Prostate gland (tissue), 2 donors: ENCODE results near the gene PRKAA2. TPM values are rescaled to one million over a fixed set of nuclear protein-coding genes. Genes with fewer than 3 reads are reported as not detected.
"Not testable (repeated sequence)": the region's sequence is repeated elsewhere in the genome, so short reads cannot be mapped to it uniquely, and the experiment has no call there.

Experiments
- DNase-seq: peaks from one replicate; pipeline ENCODE4 v3.0.0-alpha.2; 2019; ENCODE audit warnings: low spot score
- H3K27ac ChIP-seq, 2 donors: fragments of 200-600 bp; sonication (generic); 2 replicates each; pipeline ENCODE4 v1.5.1; 2017 to 2019
- H3K27me3 ChIP-seq: fragments of 200-600 bp; sonication (generic); replicated peaks from 2 replicates; pipeline ENCODE4 v1.5.1; 2019; ENCODE audit not compliant: insufficient read depth
- H3K36me3 ChIP-seq, 2 donors: fragments of 200-600 bp; sonication (generic); 1 replicate in 1 of 2; 2 replicates in 1 of 2; pipeline versions ENCODE4 v1.5.1 to v1.8.1; 2017 to 2019
- H3K4me1 ChIP-seq: fragments of 200-600 bp; sonication (generic); replicated peaks from 2 replicates; pipeline ENCODE4 v1.5.1; 2019
- H3K4me3 ChIP-seq, 2 donors: fragments of 200-600 bp; sonication (generic); 2 replicates each; pipeline ENCODE4 v1.5.1; 2017 to 2019
- H3K9me3 ChIP-seq: fragments of 200-600 bp; sonication (generic); 2 replicates; pipeline ENCODE4 v1.5.1; 2017
- CTCF ChIP-seq, 4 experiments: fragments of 200-600 bp in 2 of 4; fragments of 450-650 bp in 2 of 4; sonication (generic) in 2 of 4; IDR thresholded peaks; 1 replicate in 3 of 4; 2 replicates in 1 of 4; pipeline ENCODE4 v1.5.1; 2016 to 2019; ENCODE audit warnings: antibody characterized with exemption in 4 of 4, mild to moderate bottlenecking in 2 of 4, moderate library complexity in 2 of 4
- POLR2A ChIP-seq: fragments of 450-650 bp; IDR thresholded peaks from one replicate; pipeline ENCODE4 v1.6.1; 2016; ENCODE audit warnings: antibody characterized with exemption, mild to moderate bottlenecking
- POLR2AphosphoS5 ChIP-seq: sonication (generic); formaldehyde crosslinking; IDR thresholded peaks from one replicate; pipeline ENCODE4 v1.6.1; 2017; ENCODE audit warnings: antibody characterized with exemption
- WGBS: methylation state at CpG from one replicate; pipeline ENCODE4 v1.1.5; 2018; 5-methylcytosine and 5-hydroxymethylcytosine counted together
- intact Hi-C: fragments of 100-400 bp; cut with DNase I; formaldehyde crosslinking; loops from one replicate; pipeline ENCODE4 v1.14.2; 2022
- total RNA-seq, 2 donors: library from RNA; depleted of rRNA; stranded (reverse); fragments of >200 nt; gene quantifications; one replicate each; pipeline ENCODE4 v1.1.0, GENCODE V29; 2016

Gene PRKAA2
- 1 to 10 TPM; 6.5 to 7.9 TPM for total RNA-seq

GRCh38 chr1:56644919-56645676 is at the start of gene PRKAA2:
PRKAA2 (plus strand) TSS chr1:56645314; CDS start chr1:56645388, 74 bp downstream.
- Histone ChIP-seq H3K4me1 (peaks cover 3% of the 10 kb centered on the region), H3K9me3 (no peaks in the 10 kb centered on the region), H3K4me3 (peak within 1 kb of the TSS; percentile 60 to 80), H3K27me3 (no peaks in the 10 kb centered on the region), H3K27ac (peak within 1 kb of the TSS; percentile 79 to 85), H3K36me3 (no peaks in the 10 kb centered on the region)
- peak; percentile 44 for DNase-seq
- intact Hi-C loops, result no loop called here
- WGBS, result 1% methylated on average over 77 of the region's 103 CpGs
- no peak for TF ChIP-seq CTCF (IDR thresholded peaks at IDR 0.05)

GRCh38 chr1:56595397-56596191 is 49.5 kb upstream of the PRKAA2 start:
- H3K4me1 ChIP-seq, H3K27me3 ChIP-seq, H3K36me3 ChIP-seq, DNase-seq, H3K9me3 ChIP-seq, H3K4me3 ChIP-seq, H3K27ac ChIP-seq: not testable (repeated sequence)
- 99% methylated on average over 5 of the region's 5 CpGs for WGBS
- intact Hi-C loops, result loop anchor here (10.0 kb wide), 1 partner anchor 1451 kb away; no protein-coding TSS in a partner anchor

GRCh38 chr1:56610097-56610496 is 35.0 kb upstream of the PRKAA2 start:
- H3K27me3 ChIP-seq, DNase-seq: not testable (repeated sequence)
- 58% methylated on average over 2 of the region's 2 CpGs for WGBS

GRCh38 chr1:56610770-56611169 is 34.3 kb upstream of the PRKAA2 start:
- WGBS, result 61% methylated on average over 6 of the region's 6 CpGs
- intact Hi-C loops, H3K4me1 ChIP-seq, H3K9me3 ChIP-seq, H3K27me3 ChIP-seq, H3K4me3 ChIP-seq, H3K27ac ChIP-seq, H3K36me3 ChIP-seq: not testable (repeated sequence)
- peak; percentile 6 for DNase-seq
- peak; percentile 56 for TF ChIP-seq POLR2AphosphoS5

More at GRCh38 chr1:56610097-56610496, 35.0 kb upstream of the PRKAA2 start:
- H3K9me3 ChIP-seq, H3K4me1 ChIP-seq, intact Hi-C loops, H3K36me3 ChIP-seq, H3K27ac ChIP-seq, H3K4me3 ChIP-seq: not testable (repeated sequence)

- Histone ChIP-seq H3K9me3 (no peaks in the 10 kb centered on the region), H3K27ac (no peak overlapping the region), H3K27me3 (no peaks in the 10 kb centered on the region), H3K36me3 (no peaks in the 10 kb centered on the region), H3K4me1 (no peaks in the 10 kb centered on the region), H3K4me3 (no peak overlapping the region)
- intact Hi-C loops, result no loop called here
- WGBS, result 81% methylated on average over 2 of the region's 2 CpGs
- TF ChIP-seq CTCF (IDR thresholded peaks at IDR 0.05) (no peak), POLR2AphosphoS5 (no peak), POLR2A (no peak)
- no peak for DNase-seq
Measured at GRCh38 chr1:56617141-56617540, 28.0 kb upstream of the PRKAA2 start.

- TF ChIP-seq POLR2AphosphoS5 (no peak), CTCF (IDR thresholded peaks at IDR 0.05) (no peak), POLR2A (no peak)
- no peaks in the 10 kb centered on the region for H3K4me1 ChIP-seq
- H3K9me3 ChIP-seq, result no peaks in the 10 kb centered on the region
- no peaks in the 10 kb centered on the region for H3K36me3 ChIP-seq
- WGBS, result 33% methylated on average over 5 of the region's 5 CpGs
- intact Hi-C loops, result no loop called here
- DNase-seq, result no peak
- no peak overlapping the region for H3K4me3 ChIP-seq
- no peak overlapping the region for H3K27ac ChIP-seq
- H3K27me3 ChIP-seq, result no peaks in the 10 kb centered on the region
Measured at GRCh38 chr1:56625819-56626440, 19.2 kb upstream of the PRKAA2 start.
